Measurements from ENCODE around the gene CMC4. TPM values are rescaled to one million over a fixed set of nuclear protein-coding genes. Genes with fewer than 3 reads are reported as not detected.

CMC4 gene
- total and polyA plus RNA-seq, 9 of the 15 experiments (the other 6 are each of a cell fraction or from before 2014, with no cell fraction given), result 3.5 to 16.9 (median 8.2) TPM

DNA sequence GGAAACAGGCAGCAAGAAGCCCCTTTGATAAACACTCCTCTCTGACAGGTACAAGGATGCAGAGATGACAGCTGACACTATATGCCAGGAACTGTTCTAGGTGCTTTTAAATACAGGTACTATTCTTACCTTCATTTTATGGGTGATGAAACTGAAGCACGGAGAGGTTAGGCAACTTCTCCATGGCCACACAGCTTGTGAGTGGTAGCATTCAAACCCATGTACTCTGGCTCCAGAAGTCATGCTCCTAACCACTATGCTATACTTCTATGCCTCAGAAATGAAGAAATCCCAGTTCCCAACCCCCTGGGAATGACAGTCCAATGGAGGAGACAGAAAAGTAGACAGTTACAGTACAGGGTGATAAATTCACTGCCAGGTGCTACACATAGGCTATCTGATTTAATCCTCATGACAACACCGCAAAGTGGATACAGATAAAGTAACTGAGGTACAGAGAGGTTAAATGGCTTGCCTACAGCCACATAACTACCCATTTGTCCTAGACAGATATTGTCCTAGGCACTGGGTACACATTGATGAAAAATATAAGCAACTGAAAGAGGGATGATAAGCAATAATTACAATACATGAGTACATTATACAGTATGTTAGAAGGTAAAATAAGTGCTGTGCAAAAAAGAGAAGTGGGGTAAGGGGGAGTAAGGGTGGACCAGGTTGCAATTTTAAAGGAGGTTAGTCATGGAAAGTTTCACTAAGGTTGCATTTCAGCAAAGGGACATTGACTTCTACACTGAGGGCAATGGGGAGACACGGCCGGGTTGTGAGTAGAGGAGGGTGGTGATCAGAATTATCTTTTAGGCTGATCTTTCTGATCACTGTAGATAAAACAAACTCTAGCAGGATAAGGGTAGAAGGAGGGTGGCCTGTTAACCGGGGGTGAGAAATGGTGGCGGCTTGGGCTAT lies 46.8 kb downstream of the CMC4 start:
- H3K4me1 ChIP-seq (replicated peaks in 1 of 2; ENCODE audit: control insufficient read depth in 2 of 2, insufficient read depth in 2 of 2, low read length in 2 of 2), result peaks cover 14 to 31% of the 10 kb centered on the region in 2 experiments
- WGBS (ENCODE audit: insufficient coverage, low coverage, missing lambda C conversion rate), result 8% methylated on average over 5 of the region's 6 CpGs
- DNase-seq (ENCODE audit: extremely low read depth in 1 of 4, low spot score in 3 of 4) (no peak), FAIRE-seq (no peak), ATAC-seq (no peak)
- H3K9me3 ChIP-seq (replicated peaks; ENCODE audit: control insufficient read depth, insufficient read depth, low read depth, low read length), result no peaks in the 10 kb centered on the region
- peak overlapping the region in 1 of 2 experiments; percentile 26; a peak in 1 of 4 replicates for H3K9ac ChIP-seq (ENCODE audit: insufficient read depth in 1 of 2, low read depth in 2 of 2, low read length in 2 of 2)
- in situ Hi-C loops (cut with MboI), result no loop called here
- peak overlapping the region; percentile 52; the same call in 1 of the 3 replicates for H3K27ac ChIP-seq (ENCODE audit: extremely low read depth, low read depth, low read length)
- BruUV-seq (replicated peaks), result no TSS peak
- H3K4me2 ChIP-seq (ENCODE audit: insufficient read depth, low read length), result peak overlapping the region; percentile 30; the same call in 1 of the 2 replicates
- intact Hi-C loops (cut with micrococcal nuclease), result no loop called here
- peak overlapping the region; percentile 73 for H2AFZ ChIP-seq (ENCODE audit: low read depth, low read length)
- H4K20me1 ChIP-seq (replicated peaks; ENCODE audit: control insufficient read depth, insufficient read depth, low read length), result no peaks in the 10 kb centered on the region
- H3K36me3 ChIP-seq (ENCODE audit: control insufficient read depth, insufficient read depth, low read length), result no peaks in the 10 kb centered on the region
- no peaks in the 10 kb centered on the region for H3K9me1 ChIP-seq (ENCODE audit: control insufficient read depth, insufficient read depth, low read length)
- ChIA-PET CTCF (ENCODE audit: low intra/inter-chr PET ratio) (no interaction called here), POLR2A (interaction anchor here (0.8 to 1.5 kb wide), 2 partner anchors 17 to 589 kb away, joined by 3 to 4 read pairs; no protein-coding TSS in a partner anchor)
- peaks cover 22% of the 10 kb centered on the region for H3K79me2 ChIP-seq (ENCODE audit: control insufficient read depth, insufficient read depth, low read length)
- no peaks in the 10 kb centered on the region for H3K27me3 ChIP-seq (ENCODE audit: control insufficient read depth in 2 of 2, insufficient read depth in 2 of 2, low read length in 2 of 2)
- H3K4me3 ChIP-seq, result no peak overlapping the region
- TF ChIP-seq TCF7 (IDR thresholded peaks at IDR 0.05; ENCODE audit: borderline replicate concordance) (no peak), TEAD4 (IDR thresholded peaks at IDR 0.05; ENCODE audit: low read length) (peak; percentile 20; the same call in 1 of the 2 replicates), TEAD4 (CRISPR knock-in tag; IDR thresholded peaks at IDR 0.05; ENCODE audit: borderline replicate concordance) (no peak), SUPT5H (IDR thresholded peaks at IDR 0.05) (no peak), BCL6 (CRISPR knock-in tag; IDR thresholded peaks at IDR 0.05) (no peak), ZKSCAN3 (CRISPR knock-in tag; IDR thresholded peaks at IDR 0.05) (no peak)
- TF ChIP-seq, protein P1, sequence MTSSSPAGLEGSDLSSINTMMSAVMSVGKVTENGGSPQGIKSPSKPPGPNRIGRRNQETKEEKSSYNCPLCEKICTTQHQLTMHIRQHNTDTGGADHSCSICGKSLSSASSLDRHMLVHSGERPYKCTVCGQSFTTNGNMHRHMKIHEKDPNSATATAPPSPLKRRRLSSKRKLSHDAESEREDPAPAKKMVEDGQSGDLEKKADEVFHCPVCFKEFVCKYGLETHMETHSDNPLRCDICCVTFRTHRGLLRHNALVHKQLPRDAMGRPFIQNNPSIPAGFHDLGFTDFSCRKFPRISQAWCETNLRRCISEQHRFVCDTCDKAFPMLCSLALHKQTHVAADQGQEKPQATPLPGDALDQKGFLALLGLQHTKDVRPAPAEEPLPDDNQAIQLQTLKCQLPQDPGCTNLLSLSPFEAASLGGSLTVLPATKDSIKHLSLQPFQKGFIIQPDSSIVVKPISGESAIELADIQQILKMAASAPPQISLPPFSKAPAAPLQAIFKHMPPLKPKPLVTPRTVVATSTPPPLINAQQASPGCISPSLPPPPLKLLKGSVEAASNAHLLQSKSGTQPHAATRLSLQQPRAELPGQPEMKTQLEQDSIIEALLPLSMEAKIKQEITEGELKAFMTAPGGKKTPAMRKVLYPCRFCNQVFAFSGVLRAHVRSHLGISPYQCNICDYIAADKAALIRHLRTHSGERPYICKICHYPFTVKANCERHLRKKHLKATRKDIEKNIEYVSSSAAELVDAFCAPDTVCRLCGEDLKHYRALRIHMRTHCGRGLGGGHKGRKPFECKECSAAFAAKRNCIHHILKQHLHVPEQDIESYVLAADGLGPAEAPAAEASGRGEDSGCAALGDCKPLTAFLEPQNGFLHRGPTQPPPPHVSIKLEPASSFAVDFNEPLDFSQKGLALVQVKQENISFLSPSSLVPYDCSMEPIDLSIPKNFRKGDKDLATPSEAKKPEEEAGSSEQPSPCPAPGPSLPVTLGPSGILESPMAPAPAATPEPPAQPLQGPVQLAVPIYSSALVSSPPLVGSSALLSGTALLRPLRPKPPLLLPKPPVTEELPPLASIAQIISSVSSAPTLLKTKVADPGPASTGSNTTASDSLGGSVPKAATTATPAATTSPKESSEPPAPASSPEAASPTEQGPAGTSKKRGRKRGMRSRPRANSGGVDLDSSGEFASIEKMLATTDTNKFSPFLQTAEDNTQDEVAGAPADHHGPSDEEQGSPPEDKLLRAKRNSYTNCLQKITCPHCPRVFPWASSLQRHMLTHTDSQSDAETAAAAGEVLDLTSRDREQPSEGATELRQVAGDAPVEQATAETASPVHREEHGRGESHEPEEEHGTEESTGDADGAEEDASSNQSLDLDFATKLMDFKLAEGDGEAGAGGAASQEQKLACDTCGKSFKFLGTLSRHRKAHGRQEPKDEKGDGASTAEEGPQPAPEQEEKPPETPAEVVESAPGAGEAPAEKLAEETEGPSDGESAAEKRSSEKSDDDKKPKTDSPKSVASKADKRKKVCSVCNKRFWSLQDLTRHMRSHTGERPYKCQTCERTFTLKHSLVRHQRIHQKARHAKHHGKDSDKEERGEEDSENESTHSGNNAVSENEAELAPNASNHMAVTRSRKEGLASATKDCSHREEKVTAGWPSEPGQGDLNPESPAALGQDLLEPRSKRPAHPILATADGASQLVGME (CRISPR knock-in tag; IDR thresholded peaks at IDR 0.05), result no peak
- TF ChIP-seq, protein P2, sequence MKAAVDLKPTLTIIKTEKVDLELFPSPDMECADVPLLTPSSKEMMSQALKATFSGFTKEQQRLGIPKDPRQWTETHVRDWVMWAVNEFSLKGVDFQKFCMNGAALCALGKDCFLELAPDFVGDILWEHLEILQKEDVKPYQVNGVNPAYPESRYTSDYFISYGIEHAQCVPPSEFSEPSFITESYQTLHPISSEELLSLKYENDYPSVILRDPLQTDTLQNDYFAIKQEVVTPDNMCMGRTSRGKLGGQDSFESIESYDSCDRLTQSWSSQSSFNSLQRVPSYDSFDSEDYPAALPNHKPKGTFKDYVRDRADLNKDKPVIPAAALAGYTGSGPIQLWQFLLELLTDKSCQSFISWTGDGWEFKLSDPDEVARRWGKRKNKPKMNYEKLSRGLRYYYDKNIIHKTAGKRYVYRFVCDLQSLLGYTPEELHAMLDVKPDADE (conservative IDR thresholded peaks at IDR 0.05; ENCODE audit: control insufficient read depth, low read depth, low read length), result no peak
- TF ChIP-seq, protein P3, sequence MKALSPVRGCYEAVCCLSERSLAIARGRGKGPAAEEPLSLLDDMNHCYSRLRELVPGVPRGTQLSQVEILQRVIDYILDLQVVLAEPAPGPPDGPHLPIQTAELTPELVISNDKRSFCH (CRISPR knock-in tag; IDR thresholded peaks at IDR 0.05), result no peak
- TF ChIP-seq, protein P3 (tag; IDR thresholded peaks at IDR 0.05), result no peak
- TF ChIP-seq, protein P4, sequence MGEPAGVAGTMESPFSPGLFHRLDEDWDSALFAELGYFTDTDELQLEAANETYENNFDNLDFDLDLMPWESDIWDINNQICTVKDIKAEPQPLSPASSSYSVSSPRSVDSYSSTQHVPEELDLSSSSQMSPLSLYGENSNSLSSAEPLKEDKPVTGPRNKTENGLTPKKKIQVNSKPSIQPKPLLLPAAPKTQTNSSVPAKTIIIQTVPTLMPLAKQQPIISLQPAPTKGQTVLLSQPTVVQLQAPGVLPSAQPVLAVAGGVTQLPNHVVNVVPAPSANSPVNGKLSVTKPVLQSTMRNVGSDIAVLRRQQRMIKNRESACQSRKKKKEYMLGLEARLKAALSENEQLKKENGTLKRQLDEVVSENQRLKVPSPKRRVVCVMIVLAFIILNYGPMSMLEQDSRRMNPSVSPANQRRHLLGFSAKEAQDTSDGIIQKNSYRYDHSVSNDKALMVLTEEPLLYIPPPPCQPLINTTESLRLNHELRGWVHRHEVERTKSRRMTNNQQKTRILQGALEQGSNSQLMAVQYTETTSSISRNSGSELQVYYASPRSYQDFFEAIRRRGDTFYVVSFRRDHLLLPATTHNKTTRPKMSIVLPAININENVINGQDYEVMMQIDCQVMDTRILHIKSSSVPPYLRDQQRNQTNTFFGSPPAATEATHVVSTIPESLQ (CRISPR knock-in tag; IDR thresholded peaks at IDR 0.05), result no peak
